ENCODE data around the gene NCOA1.
"Not testable (repeated sequence)": the region's sequence is repeated elsewhere in the genome, so short reads cannot be mapped to it uniquely, and the experiment has no call there.

The NCOA1 gene

GRCh38 chr2:24490690-24491541, at the start of gene NCOA1:
NCOA1 (plus strand) TSS chr2:24491254; CDS start chr2:24658678, 167,424 bp downstream.
- peak; percentile 82 for DNase-seq (ENCODE audit: low read depth)

- DNase-seq (ENCODE audit: low read depth) = no peak
Measured at GRCh38 chr2:24448797-24449196, 42.3 kb upstream of the NCOA1 start.

- DNase-seq (ENCODE audit: low read depth) = no peak
Measured at GRCh38 chr2:24449344-24449743, 41.7 kb upstream of the NCOA1 start.

GRCh38 chr2:24451805-24452501, 39.1 kb upstream of the NCOA1 start:
- no peak for DNase-seq (ENCODE audit: low read depth)

- DNase-seq (ENCODE audit: low read depth) = no peak
Measured at GRCh38 chr2:24452502-24452885, 38.6 kb upstream of the NCOA1 start.

GRCh38 chr2:24453379-24454073, 37.5 kb upstream of the NCOA1 start:
- DNase-seq (ENCODE audit: low read depth) = no peak

- peak; percentile 68 for DNase-seq (ENCODE audit: low read depth)
Measured at GRCh38 chr2:24454294-24454693, 36.8 kb upstream of the NCOA1 start.

- DNase-seq (ENCODE audit: low read depth) = peak; percentile 70
Measured at GRCh38 chr2:24456599-24457556, 34.2 kb upstream of the NCOA1 start.

GRCh38 chr2:24457696-24458386, 33.2 kb upstream of the NCOA1 start:
- DNase-seq (ENCODE audit: low read depth) = no peak

- DNase-seq (ENCODE audit: low read depth) = no peak
Measured at GRCh38 chr2:24459224-24460161, 31.6 kb upstream of the NCOA1 start.

- DNase-seq (ENCODE audit: low read depth) = no peak
Measured at GRCh38 chr2:24461685-24462084, 29.4 kb upstream of the NCOA1 start.

- DNase-seq (ENCODE audit: low read depth) = no peak
Measured at GRCh38 chr2:24463271-24463670, 27.8 kb upstream of the NCOA1 start.

- no peak for DNase-seq (ENCODE audit: low read depth)
Measured at GRCh38 chr2:24466871-24467870, 23.9 kb upstream of the NCOA1 start.

- not testable (repeated sequence) for DNase-seq (ENCODE audit: low read depth)
Measured at GRCh38 chr2:24468453-24468852, 22.6 kb upstream of the NCOA1 start.

- DNase-seq (ENCODE audit: low read depth) = no peak
Measured at GRCh38 chr2:24469148-24469650, 21.9 kb upstream of the NCOA1 start.

GRCh38 chr2:24471662-24472061, 19.4 kb upstream of the NCOA1 start:
- DNase-seq (ENCODE audit: low read depth) = no peak

GRCh38 chr2:24472416-24472815, 18.6 kb upstream of the NCOA1 start:
- no peak for DNase-seq (ENCODE audit: low read depth)

- no peak for DNase-seq (ENCODE audit: low read depth)
Measured at GRCh38 chr2:24473626-24474025, 17.4 kb upstream of the NCOA1 start.
